Measurements from ENCODE around the gene SNX1.
A peak's percentile ranks its signal among the peaks of the same experiment; 100 is the strongest.
"Not testable (repeated sequence)": the region's sequence is repeated elsewhere in the genome, so short reads cannot be mapped to it uniquely, and the experiment has no call there.

SNX1 gene

DNA sequence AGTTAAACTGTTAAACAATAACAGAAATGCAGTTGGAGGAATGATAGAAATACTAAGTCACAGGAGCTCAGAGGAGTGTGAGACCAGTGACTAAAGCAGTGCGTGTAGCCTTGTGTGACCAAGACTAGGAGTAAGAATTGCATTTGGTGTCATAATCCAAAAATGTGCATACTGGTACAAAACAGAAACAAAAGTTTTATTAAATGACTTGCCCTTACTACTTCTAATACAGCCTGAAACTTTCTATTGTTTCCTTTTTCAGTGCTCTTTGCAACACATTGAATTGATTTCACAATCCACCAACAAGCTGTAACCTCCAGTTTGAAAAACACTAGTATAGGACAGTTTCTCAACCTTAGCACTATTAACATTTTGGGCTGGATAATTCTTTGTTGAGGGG, 17.1 kb downstream of the SNX1 start:
- peak; percentile 8 for DNase-seq (ENCODE audit: low read depth)

DNA sequence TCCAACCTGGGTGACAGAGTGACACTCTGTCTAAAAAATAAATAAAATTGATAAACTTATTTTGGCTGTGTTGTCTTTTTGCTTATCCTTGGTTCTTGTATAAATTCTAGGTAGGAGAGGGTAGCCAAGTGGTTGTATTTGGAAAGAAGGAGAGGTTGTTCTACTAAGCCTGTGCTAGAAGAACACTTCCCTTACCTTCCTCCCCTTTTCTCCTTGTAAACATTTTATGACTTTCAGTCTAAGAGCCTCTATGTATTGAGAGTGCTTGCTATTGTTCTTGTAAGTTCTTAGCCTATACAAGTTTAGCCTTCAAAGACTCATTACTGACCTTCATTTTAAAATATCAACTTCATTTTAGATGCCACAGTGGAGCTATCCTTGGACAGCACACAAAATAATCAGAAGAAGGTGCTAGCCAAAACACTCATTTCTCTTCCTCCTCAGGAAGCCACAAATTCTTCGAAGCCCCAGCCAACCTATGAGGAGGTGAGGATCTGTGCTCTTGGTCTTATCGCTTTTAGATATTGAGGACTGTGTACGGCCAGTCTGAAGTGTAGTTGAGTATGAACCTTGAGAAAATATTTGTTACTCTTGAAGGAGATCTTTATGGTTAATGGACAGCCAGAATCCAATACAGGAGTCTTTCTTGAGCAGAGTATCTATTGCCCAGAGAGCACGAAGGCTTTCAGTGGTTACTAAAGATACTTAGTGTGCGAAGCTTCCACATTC, 22.1 kb downstream of the SNX1 start:
- no peak for DNase-seq (ENCODE audit: low read depth)

DNA sequence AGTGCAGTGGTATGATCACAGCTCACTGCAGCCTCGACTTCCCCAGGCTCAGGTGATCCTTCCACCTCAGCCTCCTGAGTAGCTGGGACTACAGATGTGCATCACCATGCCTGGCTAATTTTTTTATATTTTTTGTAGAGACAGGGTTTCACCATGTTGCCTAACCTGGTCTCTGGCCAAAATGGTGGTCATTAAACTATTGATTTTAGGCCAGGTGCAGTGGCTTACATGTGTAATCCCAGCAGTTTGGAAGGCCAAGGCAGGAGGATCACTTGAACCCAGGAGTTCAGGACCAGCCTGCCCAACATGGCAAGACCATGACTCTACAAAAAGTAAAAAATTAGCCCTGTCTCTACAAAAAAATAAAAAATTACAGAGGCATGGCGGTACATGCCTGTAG, 24.5 kb downstream of the SNX1 start:
- not testable (repeated sequence) for DNase-seq (ENCODE audit: low read depth)

DNA sequence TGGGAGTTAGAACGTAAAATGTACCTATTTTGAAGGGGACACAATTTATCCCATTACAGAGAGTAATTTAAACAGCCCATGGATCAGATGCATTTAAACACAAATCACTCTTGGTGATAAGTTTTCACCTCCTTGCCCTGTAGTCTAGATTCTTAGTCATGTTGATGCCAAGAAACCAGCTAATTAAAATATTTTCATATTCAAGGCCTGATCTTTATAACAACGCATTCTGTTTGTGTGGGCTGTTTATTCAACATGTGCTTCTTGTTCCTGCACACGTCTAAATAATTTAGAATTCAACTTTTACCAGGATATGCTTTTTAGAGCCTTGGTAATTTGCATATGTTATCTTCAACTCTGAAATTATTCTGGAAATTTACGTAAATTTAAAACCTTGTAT, 25.8 kb downstream of the SNX1 start:
- DNase-seq (ENCODE audit: low read depth), result no peak

DNA sequence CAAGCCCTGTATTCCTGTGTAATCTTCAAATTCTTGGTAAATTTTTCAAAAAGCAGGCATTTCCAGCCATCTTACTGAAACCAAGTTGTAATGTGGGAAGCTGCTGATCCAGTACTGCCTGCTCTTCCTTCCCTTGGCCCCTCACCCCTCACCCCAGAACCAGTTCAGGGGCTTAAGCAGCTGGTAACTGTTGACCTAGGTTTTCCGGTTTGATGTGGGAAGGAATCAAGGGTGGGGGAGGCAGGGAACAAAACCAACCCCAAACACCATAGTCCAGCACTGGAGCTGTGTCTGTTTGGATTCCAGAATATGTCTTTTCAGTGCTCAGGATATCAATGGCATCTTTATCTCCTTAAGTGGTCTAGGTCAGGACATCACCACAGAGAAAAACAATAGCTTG, 26.7 kb downstream of the SNX1 start:
- DNase-seq (ENCODE audit: low read depth), result no peak

DNA sequence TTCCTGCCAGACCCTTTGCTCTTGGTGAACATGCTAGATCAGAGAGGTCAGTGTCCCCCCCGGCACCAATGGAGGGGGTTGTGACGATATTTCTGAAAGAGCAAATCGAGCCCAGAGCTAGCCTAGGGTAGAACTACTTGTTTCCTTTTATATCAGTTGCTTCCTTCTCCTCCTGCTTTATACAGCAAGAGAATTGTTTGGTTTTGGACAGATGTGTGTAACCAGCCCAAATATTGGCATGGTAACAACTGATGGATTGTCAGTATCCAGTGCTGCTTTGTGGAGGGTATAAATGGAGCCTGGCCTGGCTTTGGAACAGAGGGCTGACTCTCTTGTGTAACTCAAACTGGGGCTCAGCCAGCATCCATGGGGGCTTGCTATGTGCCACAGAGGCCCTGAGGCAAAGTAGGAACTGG, 27.2 kb downstream of the SNX1 start:
- no peak for DNase-seq (ENCODE audit: low read depth)

DNA sequence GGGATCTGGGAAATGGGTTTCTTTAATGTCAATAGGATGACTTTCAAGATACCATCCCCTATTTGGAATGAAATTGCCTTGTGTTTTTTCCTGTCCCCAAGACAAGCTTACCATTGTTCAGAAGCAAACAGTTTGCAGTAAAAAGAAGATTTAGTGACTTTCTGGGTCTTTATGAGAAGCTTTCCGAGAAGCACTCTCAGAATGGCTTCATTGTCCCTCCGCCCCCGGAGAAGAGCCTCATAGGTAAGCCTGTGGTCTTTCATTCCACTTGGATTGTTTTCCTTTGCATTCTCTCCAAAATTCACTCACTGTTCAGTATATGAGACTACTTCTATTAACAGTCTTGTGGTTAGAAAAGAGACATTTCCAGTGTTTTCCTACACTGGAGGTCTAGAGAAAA, 30.2 kb downstream of the SNX1 start:
- no peak for DNase-seq (ENCODE audit: low read depth)

DNA sequence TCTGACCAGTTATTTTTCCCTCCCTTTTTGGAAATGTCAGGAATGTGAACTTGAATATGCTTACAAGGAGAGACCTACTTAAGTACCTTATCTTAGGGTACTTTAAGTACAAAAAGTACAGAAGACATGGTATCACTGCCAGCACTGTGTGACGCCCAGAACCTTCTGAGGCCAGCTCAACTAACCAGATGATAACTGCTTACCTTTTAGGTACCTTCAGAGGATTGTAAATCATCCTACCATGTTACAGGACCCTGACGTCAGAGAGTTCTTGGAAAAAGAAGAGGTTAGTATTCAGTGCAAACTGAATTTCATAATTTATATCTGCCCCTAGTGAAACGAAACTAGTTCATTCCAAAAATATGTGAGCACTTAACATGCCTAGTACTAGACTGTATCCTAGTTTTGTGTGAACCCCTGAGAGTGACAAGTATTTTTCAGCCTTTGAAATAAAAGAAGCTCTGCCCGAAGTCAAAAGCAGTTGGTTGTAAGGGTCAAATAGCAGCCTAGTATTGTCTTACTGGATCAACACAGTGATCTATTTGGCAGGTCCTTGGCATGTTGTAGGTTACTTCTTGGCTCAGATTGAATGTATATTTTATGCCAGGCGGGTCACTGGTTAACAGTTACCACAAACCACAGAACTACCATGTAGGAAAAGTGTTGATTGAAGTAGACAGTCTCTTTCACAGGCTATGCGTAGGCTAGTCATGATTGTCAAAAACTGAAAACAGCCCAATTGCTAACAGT, 31.9 kb downstream of the SNX1 start:
- DNase-seq (ENCODE audit: low read depth), result no peak

DNA sequence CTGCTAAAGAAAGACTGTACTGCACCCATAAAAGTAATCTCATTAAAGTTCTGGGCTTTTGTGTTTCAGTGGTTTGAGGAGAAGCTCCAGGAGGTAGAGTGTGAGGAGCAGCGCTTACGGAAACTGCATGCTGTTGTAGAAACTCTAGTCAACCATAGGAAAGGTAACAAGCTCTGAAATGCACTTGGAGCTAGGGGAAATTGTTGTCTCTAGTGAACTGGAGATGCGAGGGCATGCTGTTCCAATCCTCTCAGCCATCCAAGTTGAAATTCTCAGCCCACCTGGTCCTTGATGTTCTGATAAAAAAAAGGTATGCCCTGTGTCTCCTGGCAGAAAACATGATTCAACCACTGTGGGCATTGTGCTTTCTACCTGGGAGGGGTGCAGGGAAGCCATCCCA, 34.4 kb downstream of the SNX1 start:
- DNase-seq (ENCODE audit: low read depth), result no peak

DNA sequence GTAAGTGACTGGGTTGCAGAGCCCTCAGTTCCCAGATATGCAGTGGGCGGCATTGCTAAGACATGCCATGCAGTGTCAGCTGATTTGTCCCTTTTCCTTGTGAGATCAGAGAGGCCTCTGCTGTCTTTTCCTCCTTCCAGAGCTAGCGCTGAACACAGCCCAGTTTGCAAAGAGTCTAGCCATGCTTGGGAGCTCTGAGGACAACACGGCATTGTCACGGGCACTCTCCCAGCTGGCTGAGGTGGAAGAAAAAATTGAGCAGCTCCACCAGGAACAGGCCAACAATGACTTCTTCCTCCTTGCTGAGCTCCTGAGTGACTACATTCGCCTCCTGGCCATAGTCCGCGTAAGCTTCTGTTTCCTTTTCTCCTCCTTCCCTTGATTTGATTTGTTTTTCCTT, 35.8 kb downstream of the SNX1 start:
- no peak for DNase-seq (ENCODE audit: low read depth)

DNA sequence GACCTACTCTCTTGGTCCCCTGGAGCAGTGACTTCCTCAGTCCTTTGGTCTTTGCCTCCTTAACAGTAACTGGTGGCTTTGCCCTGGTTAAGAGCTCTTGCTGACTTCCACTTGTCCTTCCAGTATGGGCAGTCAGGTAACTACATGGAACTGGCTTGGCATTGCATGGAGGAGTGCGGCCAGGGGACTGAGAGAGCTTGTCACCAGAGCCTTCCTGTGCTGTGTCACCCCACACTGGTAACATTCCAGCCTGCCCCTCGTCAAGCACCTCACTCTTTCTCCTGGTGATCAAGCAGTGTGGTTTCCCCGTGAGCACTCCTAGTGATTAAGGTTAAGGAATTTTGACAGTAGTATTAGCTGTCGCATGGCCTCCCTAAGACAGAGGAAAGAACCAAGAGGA, 36.4 kb downstream of the SNX1 start:
- no peak for DNase-seq (ENCODE audit: low read depth)

DNA sequence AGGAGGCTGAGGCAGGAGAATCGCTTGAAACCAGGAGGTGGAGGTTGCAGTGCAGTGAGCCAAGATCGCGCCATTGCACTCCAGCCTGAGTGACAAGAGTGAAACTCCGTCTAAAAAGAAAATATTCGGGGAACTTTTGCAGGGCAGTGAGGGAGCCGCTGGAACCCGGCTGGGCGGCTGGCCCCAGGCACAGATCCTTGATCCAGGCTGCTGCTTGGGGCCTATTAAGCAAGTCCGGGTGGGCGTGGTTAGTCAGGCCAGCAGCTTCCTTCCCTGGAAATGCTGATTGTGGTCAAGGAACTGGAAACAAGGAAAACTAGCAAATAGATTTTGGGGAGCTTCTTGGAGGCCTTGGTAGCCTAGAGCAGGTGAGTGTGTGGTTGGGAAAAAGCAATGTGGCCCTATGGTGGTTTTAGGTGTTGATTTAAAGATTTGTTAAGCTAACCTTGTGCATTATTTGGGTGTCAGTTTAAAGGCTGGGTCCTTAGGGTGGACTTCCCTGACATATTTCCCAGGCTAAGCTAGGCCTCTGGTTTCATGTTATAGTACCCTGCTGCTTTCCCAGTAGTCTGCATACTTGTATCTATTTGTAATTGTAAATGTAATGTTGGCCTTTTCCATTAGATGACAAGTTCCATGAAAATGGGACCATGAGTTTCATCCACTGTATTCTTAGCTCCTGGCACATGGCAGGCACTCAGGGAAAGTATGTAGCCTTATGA, 38.0 kb downstream of the SNX1 start:
- DNase-seq (ENCODE audit: low read depth), result no peak

DNA sequence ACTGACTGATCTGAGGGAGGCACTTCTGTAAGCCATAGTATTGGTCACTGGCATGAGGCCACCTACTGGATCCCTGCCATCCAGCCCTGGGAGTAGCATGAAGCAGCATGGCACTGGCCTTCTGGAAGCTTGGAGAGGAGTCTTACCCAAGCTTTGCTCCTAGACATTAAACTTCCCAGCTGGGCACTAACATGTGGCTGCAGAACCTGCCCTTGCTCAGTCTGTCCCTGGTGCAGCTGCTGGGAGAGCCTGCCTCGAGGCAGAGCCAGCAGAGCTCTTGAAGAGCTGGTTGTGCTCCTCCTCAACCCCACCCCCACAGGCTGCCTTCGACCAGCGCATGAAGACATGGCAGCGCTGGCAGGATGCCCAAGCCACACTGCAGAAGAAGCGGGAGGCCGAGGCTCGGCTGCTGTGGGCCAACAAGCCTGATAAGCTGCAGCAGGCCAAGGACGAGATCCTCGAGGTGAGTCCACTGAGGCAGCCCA, 38.6 kb downstream of the SNX1 start:
- DNase-seq (ENCODE audit: low read depth), result no peak

DNA sequence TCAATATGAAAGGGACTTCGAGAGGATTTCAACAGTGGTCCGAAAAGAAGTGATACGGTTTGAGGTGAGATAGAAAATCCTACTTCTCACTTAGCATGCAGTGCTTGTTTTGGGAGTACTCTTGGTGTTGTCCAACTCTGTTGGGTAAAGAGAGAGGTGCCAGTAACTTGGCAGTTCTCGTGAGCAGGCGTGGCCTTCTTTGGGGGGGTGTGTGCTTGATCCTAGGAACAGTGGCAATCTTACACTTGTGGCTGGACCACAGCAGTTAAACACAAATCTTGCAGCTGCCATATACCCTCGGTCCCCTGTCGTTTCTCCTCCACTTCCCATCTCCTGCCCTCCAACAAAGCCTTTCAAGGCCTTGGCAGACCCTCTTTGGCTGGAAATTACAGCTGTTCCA, 40.6 kb downstream of the SNX1 start:
- DNase-seq (ENCODE audit: low read depth), result no peak

DNA sequence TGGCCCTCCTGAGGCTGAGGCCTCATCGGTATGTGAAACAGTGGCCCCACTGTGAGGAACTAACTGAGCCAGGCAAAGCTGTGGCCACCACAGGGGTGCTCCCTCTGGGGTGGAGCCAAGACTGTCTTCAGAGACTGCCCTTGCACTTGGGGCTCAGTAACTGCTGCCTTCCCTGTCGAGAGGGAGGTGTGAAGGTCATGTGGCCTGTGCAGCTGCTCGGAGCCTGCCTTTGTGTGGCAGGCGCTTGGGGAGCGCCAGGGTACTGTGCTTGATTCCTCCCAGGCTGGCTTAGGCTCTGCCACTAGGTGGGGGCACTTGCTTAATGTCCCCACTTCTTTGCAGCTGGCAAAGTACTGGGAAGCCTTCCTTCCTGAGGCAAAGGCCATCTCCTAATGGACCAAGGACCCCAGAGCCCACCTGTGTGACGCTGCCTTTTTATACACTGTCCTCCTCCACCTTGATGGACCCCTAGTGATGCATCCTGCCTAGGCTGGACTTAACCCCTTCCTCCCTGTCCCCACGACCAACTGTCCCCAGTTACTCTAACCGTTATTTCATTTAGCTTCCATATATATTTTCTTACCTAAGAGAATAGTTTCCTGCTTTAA, 41.5 kb downstream of the SNX1 start:
- no peak for DNase-seq (ENCODE audit: low read depth)

DNA sequence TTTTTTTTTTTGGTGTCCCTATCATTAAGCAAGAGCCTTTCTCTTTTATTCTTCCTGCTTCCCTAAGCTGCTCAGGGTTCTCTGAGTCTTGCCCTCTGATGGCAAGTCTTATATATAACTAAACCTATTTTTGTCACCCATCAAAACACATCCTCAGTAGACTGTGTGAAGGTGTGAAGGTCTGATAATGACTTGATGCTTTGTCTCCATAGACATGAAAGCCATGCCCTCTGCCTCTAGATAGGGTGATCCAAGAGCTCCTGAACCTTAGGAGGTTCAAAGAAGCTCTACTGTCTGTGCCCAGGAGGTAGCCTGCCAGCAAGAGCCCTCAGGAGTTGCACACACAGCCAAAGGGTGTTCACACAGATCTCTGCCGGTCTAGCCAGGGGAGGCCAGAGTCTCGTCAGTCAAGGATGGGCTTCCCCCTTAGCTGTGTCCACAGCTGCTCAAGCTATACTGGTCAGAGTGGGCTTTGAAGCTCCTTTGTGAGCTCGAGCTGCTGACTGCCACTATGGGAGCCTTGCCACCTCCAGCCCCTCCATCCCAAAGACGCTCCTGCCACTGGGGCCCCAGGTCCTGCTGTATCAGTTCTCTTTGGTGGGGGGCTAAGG, 42.7 kb downstream of the SNX1 start:
- no peak for DNase-seq (ENCODE audit: low read depth)

DNA sequence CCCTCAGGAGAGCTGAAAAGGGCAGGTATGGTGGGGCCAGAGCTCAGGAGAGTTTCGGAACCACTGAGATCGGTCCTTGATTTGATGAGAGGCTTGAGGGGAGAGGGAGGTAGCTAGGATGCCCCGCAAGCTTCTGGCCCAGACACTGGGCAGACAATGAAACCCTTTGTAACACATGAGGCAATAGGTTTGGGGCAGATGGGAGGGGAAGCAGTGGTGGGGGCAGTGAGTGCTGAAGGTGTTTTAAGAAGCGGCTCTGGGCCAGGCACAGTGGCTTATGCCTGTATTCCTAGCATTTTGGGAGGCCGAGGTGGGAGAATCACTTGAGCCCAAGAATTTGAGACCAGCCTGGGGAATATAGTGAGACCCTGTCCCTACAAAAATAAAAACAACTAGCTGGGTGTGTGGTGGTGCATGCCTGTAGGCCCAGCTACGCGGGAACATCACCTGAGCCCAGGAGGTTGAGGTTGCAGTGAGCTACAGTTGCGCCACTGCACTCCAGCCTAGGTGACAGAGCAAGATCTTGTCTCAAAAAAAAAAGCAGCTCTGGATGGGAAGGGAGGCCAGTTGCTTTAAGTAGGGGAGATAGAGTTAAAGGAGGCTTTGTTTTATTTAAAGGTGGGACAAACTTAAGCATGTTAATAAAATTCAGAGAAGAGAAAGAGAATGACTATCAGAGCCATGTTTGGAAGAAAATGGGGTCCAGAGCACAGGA, 46.2 kb downstream of the SNX1 start:
- no peak for DNase-seq (ENCODE audit: low read depth)

DNA sequence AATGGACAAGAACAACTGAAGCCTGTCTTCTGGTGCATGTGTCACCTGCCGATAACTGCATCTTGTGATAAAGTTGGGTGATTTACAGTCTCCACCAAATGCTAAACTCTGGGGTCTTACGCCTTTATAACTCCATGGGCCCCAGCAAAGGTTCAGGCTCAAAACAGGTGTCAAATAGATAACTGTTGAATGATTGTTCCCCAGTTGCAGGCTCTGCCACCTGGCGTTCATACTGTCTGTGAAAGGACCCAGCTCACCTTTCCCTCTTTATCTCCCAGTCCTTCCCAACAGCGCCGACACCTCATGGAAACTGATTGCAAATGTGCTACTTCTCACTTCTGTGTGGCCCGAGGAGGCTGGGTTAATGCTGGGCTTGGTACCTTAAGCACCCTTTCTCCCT, 47.5 kb downstream of the SNX1 start:
- no peak for DNase-seq (ENCODE audit: low read depth)

DNA sequence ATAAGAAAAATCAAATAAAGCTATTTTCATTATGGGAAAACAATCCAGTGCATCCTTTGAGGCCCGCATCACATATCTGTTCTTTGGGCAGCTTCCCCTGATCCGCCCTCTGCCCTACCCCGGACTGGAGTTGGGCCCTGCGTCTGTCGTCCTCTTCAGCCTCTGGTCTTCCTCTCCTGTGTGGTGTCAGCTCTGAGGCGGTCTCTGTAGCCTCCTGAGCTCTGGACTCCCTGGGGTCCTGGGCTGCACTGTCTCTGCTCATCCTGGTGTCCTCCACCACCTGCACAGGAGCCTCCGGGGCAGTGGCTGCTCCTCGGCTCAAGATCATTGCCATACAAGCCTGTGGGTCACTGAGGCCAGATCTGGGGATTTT, 48.4 kb downstream of the SNX1 start:
- DNase-seq (ENCODE audit: low read depth), result no peak

DNA sequence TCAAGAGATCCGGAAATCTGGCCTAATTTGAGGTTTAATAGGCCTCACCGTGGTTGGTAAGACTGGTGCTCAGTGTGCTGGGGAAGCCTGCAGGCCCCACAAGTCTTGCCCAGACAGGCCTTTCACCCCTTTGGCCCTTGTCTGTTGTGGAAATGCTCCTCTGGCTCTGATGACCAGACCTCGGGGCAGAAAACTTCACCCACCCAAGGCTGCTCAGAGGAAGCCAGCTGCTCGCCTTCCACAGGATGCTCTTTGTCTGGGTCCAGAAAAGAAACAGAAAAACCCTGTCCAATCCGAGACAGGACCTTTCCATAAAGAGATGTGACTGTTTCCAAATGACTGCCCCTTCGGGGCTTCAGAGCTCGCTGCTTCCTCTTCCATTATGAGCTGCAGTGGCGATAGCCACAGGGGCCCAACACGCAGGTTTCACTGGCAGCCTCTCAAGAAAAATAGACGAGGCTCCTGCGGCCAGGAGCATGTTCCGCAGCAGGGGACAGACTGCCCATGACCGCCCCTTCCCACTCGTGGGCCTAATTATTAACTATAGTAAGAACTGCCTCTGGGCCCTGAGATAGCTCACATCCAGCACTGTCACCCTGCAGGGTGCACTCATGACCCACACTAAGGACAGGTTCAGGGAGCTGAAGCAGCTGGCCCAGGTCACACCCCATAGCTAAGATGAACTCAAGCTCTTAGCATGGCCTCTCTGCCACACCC, 48.9 kb downstream of the SNX1 start:
- no peak for DNase-seq (ENCODE audit: low read depth)

DNA sequence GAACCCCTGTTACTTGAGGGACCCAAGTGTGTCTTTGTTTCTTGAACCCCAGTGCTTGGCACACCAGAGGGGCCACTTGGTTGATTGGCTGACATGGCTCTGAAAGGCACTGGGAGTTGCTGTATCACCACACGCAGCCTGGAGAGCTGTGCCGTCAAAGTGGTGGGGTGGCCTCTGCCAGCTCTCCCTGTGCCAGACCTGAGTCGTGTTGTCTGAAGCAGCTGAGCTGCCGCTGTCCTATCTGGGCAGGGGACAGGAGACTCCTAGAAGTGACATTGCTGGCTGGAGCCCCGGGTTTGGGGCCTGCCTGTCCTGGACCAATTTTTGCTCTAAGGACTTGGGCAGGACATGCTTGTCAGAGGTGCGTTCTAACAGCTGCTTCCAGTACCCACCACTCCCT, 50.3 kb downstream of the SNX1 start:
- DNase-seq (ENCODE audit: low read depth), result no peak

Measured in ELR (cell line).